HEK293 (cell line): ENCODE data around the gene PITHD1.

Source experiments
- AEBP2 ChIP-seq: fragments of 450-650 bp; formaldehyde crosslinking; IDR thresholded peaks from 2 replicates; pipeline ENCODE4 v1.5.1; 2016; ENCODE audit warnings: missing biosample characterization, missing genetic modification characterization, borderline replicate concordance
- ATF2 ChIP-seq: fragments of 450-650 bp; formaldehyde crosslinking; IDR thresholded peaks from 2 replicates; pipeline ENCODE4 v1.5.1; 2016; ENCODE audit warnings: missing biosample characterization, missing genetic modification characterization, low read depth
- EGR2 ChIP-seq: fragments of 450-650 bp; formaldehyde crosslinking; IDR thresholded peaks from 2 replicates; pipeline ENCODE4 v1.5.1; 2016; ENCODE audit warnings: low read depth, missing biosample characterization, missing genetic modification characterization
- GLIS1 ChIP-seq: fragments of 450-650 bp; formaldehyde crosslinking; IDR thresholded peaks from 2 replicates; pipeline ENCODE4 v1.5.1; 2016; ENCODE audit warnings: missing biosample characterization, missing genetic modification characterization
- OSR2 ChIP-seq: fragments of 450-650 bp; formaldehyde crosslinking; IDR thresholded peaks from 2 replicates; pipeline ENCODE4 v1.5.1; 2016; ENCODE audit warnings: missing biosample characterization, missing genetic modification characterization
- PATZ1 ChIP-seq: fragments of 450-650 bp; formaldehyde crosslinking; IDR thresholded peaks from 2 replicates; pipeline ENCODE4 v1.5.1; 2016; ENCODE audit warnings: missing biosample characterization, missing genetic modification characterization
- SP2 ChIP-seq: fragments of 450-650 bp; formaldehyde crosslinking; IDR thresholded peaks from 2 replicates; pipeline ENCODE4 v1.5.1; 2016; ENCODE audit warnings: missing biosample characterization, missing genetic modification characterization
- SP3 ChIP-seq: fragments of 450-650 bp; formaldehyde crosslinking; IDR thresholded peaks from 2 replicates; pipeline ENCODE4 v1.5.1; 2016; ENCODE audit warnings: missing biosample characterization, missing genetic modification characterization
- ZFHX2 ChIP-seq: fragments of 450-650 bp; formaldehyde crosslinking; conservative IDR thresholded peaks from 2 replicates; pipeline ENCODE4 v1.5.1; 2016; ENCODE audit warnings: missing biosample characterization, missing genetic modification characterization
- ZIC2 ChIP-seq: fragments of 450-650 bp; formaldehyde crosslinking; IDR thresholded peaks from 2 replicates; pipeline ENCODE4 v1.5.1; 2016; ENCODE audit warnings: missing biosample characterization, missing genetic modification characterization
- ZNF140 ChIP-seq: fragments of 450-650 bp; formaldehyde crosslinking; IDR thresholded peaks from 2 replicates; pipeline ENCODE4 v1.5.1; 2016; ENCODE audit warnings: missing biosample characterization, missing genetic modification characterization
- ZNF16 ChIP-seq: fragments of 450-650 bp; formaldehyde crosslinking; IDR thresholded peaks from 2 replicates; pipeline ENCODE4 v1.5.1; 2016; ENCODE audit warnings: low read depth, missing biosample characterization, missing genetic modification characterization
- ZNF26 ChIP-seq: fragments of 450-650 bp; formaldehyde crosslinking; IDR thresholded peaks from 2 replicates; pipeline ENCODE4 v1.5.1; 2016; ENCODE audit warnings: missing biosample characterization, missing genetic modification characterization
- ZNF274 ChIP-seq, 2 experiments: fragments of 200-500 bp in 1 of 2; fragments of 450-650 bp in 1 of 2; sonication (Bioruptor generic) in 1 of 2; formaldehyde crosslinking in 1 of 2; IDR thresholded peaks; 2 replicates each; pipeline versions ENCODE4 v1.5.1 to v1.6.1; 2014 to 2016; ENCODE audit warnings: borderline replicate concordance in 1 of 2, inconsistent platforms in 1 of 2, low read length in 1 of 2, missing biosample characterization in 1 of 2, missing genetic modification characterization in 1 of 2
- ZNF302 ChIP-seq: fragments of 450-650 bp; formaldehyde crosslinking; IDR thresholded peaks from 2 replicates; pipeline ENCODE4 v1.5.1; 2016; ENCODE audit warnings: missing biosample characterization, missing genetic modification characterization, low read depth
- ZNF354C ChIP-seq: fragments of 450-650 bp; formaldehyde crosslinking; IDR thresholded peaks from 2 replicates; pipeline ENCODE4 v1.5.1; 2016; ENCODE audit warnings: missing biosample characterization, missing genetic modification characterization, low read depth, borderline replicate concordance
- ZNF366 ChIP-seq: fragments of 450-650 bp; formaldehyde crosslinking; conservative IDR thresholded peaks from 2 replicates; pipeline ENCODE4 v1.5.1; 2016; ENCODE audit warnings: missing biosample characterization, missing genetic modification characterization
- ZNF37A ChIP-seq: fragments of 450-650 bp; IDR thresholded peaks from 2 replicates; pipeline ENCODE4 v1.5.1; 2018; ENCODE audit warnings: missing biosample characterization, missing genetic modification characterization
- ZNF398 ChIP-seq: fragments of 450-650 bp; formaldehyde crosslinking; IDR thresholded peaks from 2 replicates; pipeline ENCODE4 v1.5.1; 2017; ENCODE audit warnings: missing biosample characterization, missing genetic modification characterization
- ZNF423 ChIP-seq: fragments of 450-650 bp; formaldehyde crosslinking; IDR thresholded peaks from 2 replicates; pipeline ENCODE4 v1.5.1; 2016; ENCODE audit warnings: missing biosample characterization, missing genetic modification characterization
- ZNF548 ChIP-seq: fragments of 450-650 bp; formaldehyde crosslinking; IDR thresholded peaks from 2 replicates; pipeline ENCODE4 v1.5.1; 2016; ENCODE audit warnings: missing biosample characterization, missing genetic modification characterization
- ZNF560 ChIP-seq: fragments of 450-650 bp; formaldehyde crosslinking; IDR thresholded peaks from 2 replicates; pipeline ENCODE4 v1.5.1; 2017; ENCODE audit warnings: missing biosample characterization, missing genetic modification characterization, borderline replicate concordance
- ZNF596 ChIP-seq: fragments of 450-650 bp; IDR thresholded peaks from 2 replicates; pipeline ENCODE4 v1.5.0; 2018; ENCODE audit warnings: missing biosample characterization, mild to moderate bottlenecking, missing genetic modification characterization, moderate library complexity
- ZNF629 ChIP-seq: fragments of 450-650 bp; formaldehyde crosslinking; IDR thresholded peaks from 2 replicates; pipeline ENCODE4 v1.5.1; 2017; ENCODE audit warnings: missing biosample characterization, missing genetic modification characterization
- ZNF639 ChIP-seq: fragments of 450-650 bp; formaldehyde crosslinking; IDR thresholded peaks from 2 replicates; pipeline ENCODE4 v1.5.1; 2016; ENCODE audit warnings: missing biosample characterization, missing genetic modification characterization
- ZNF664 ChIP-seq: fragments of 450-650 bp; formaldehyde crosslinking; IDR thresholded peaks from 2 replicates; pipeline ENCODE4 v1.5.1; 2016; ENCODE audit warnings: missing biosample characterization, missing genetic modification characterization
- ZNF707 ChIP-seq: fragments of 450-650 bp; formaldehyde crosslinking; IDR thresholded peaks from 2 replicates; pipeline ENCODE4 v1.5.1; 2016; ENCODE audit warnings: missing biosample characterization, missing genetic modification characterization
- ZNF747 ChIP-seq: fragments of 450-650 bp; formaldehyde crosslinking; IDR thresholded peaks from 2 replicates; pipeline ENCODE4 v1.5.1; 2016; ENCODE audit warnings: missing biosample characterization, missing genetic modification characterization
- ZNF76 ChIP-seq: fragments of 450-650 bp; formaldehyde crosslinking; IDR thresholded peaks from 2 replicates; pipeline ENCODE4; 2016; ENCODE audit warnings: low read depth, missing biosample characterization, missing genetic modification characterization, borderline replicate concordance
- ZSCAN23 ChIP-seq: fragments of 450-650 bp; formaldehyde crosslinking; IDR thresholded peaks from 2 replicates; pipeline ENCODE4 v1.5.1; 2016; ENCODE audit warnings: missing biosample characterization, missing genetic modification characterization

PITHD1 gene

GRCh38 chr1:23790696-23791515 lies 12.7 kb downstream of the PITHD1 start, which contains the start of gene LYPLA2 (continued):
- TF ChIP-seq ZNF398 (tag by site-specific recombination): peak; percentile 94
- peak; percentile 27; the same call in 1 of the 2 replicates for TF ChIP-seq GLIS1 (tag by site-specific recombination)
- no peak for TF ChIP-seq ZNF26 (tag by site-specific recombination)
- no peak for TF ChIP-seq ZNF16 (tag by site-specific recombination)
- TF ChIP-seq AEBP2 (tag by site-specific recombination): no peak
- no peak for TF ChIP-seq ZNF548 (tag by site-specific recombination)
- TF ChIP-seq ZNF366 (tag by site-specific recombination): no peak
- no peak for TF ChIP-seq ZNF596 (tag by site-specific recombination)
- peak; percentile 71; the same call in 1 of the 2 replicates for TF ChIP-seq ZNF76 (tag by site-specific recombination)
- no peak for TF ChIP-seq ZNF302 (tag by site-specific recombination)
- peak; percentile 73 for TF ChIP-seq ZNF629 (tag by site-specific recombination)
- no peak for TF ChIP-seq ZNF707 (tag by site-specific recombination)
- no peak for TF ChIP-seq ZSCAN23 (tag by site-specific recombination)
- peak; percentile 54; the same call in 1 of the 2 replicates for TF ChIP-seq OSR2 (tag by site-specific recombination)
- no peak for TF ChIP-seq ZNF664 (tag by site-specific recombination)
- no peak for TF ChIP-seq ZIC2 (tag by site-specific recombination)
- TF ChIP-seq ZFHX2: peak; percentile 68
- TF ChIP-seq ZNF274 (IDR thresholded peaks at IDR 0.05; ENCODE audit: low read length): no peak
- TF ChIP-seq ZNF274 (tag by site-specific recombination; IDR thresholded peaks at IDR 0.05; ENCODE audit: borderline replicate concordance): no peak
- no peak for TF ChIP-seq ZNF560 (tag by site-specific recombination)
- TF ChIP-seq PATZ1 (tag by site-specific recombination): peak; percentile 93
- TF ChIP-seq ATF2 (tag by site-specific recombination): no peak
- TF ChIP-seq ZNF37A: no peak
- peak; percentile 19; the same call in 1 of the 2 replicates for TF ChIP-seq ZNF423
- TF ChIP-seq ZNF354C (tag by site-specific recombination): no peak
- no peak for TF ChIP-seq ZNF639
- TF ChIP-seq ZNF747 (tag by site-specific recombination): no peak
- TF ChIP-seq SP2 (tag by site-specific recombination): peak; percentile 94
- no peak for TF ChIP-seq ZNF140 (tag by site-specific recombination)
- TF ChIP-seq EGR2 (tag by site-specific recombination): peak; percentile 70
- TF ChIP-seq SP3: peak; percentile 61
